HG03469 (cell line): ENCODE results near the gene NOXO1.
A peak's percentile ranks its signal among the peaks of the same experiment; 100 is the strongest.
"Not testable (repeated sequence)": the region's sequence is repeated elsewhere in the genome, so short reads cannot be mapped to it uniquely, and the experiment has no call there.

ENCODE experiments used
- ATAC-seq: cut with Tn5 transposase; IDR thresholded peaks from one replicate; pipeline ENCODE4 v1.9.1; 2021; ENCODE audit warnings: mild to moderate bottlenecking, moderate library complexity, moderate number of reproducible peaks; ENCODE audit not compliant: unreplicated experiment

Gene NOXO1

GRCh38 chr16:1963806-1964505, 17.3 kb downstream of the NOXO1 start:
- no peak for ATAC-seq

GRCh38 chr16:1962161-1963153, 18.8 kb downstream of the NOXO1 start:
- not testable (repeated sequence) for ATAC-seq

- ATAC-seq: no peak
These were observed 19.6 kb downstream of the NOXO1 start for GRCh38 chr16:1961651-1962067.

- ATAC-seq: no peak
These were observed 20.3 kb downstream of the NOXO1 start for GRCh38 chr16:1960665-1961630.

GRCh38 chr16:1959269-1960039, 21.8 kb downstream of the NOXO1 start, which contains the start of gene NDUFB10:
Gene NDUFB10, plus strand, starts transcription at chr16:1959538. Its CDS starts 87 bp downstream, at chr16:1959625.
- peak; percentile 46 for ATAC-seq

- ATAC-seq: no peak
These were observed 22.5 kb downstream of the NOXO1 start for GRCh38 chr16:1958715-1959268.

- ATAC-seq: not testable (repeated sequence)
These were observed 23.2 kb downstream of the NOXO1 start for GRCh38 chr16:1958143-1958491.

GRCh38 chr16:1957434-1958142, 23.7 kb downstream of the NOXO1 start:
- ATAC-seq: not testable (repeated sequence)

GRCh38 chr16:1953734-1954133, 27.5 kb downstream of the NOXO1 start:
- ATAC-seq: no peak

- ATAC-seq: no peak
These were observed 30.7 kb downstream of the NOXO1 start for GRCh38 chr16:1950559-1950958.

GRCh38 chr16:1950047-1950446, 31.2 kb downstream of the NOXO1 start:
- no peak for ATAC-seq

GRCh38 chr16:1949507-1949906, 31.8 kb downstream of the NOXO1 start:
- ATAC-seq: no peak

GRCh38 chr16:1947369-1947670, 33.9 kb downstream of the NOXO1 start:
- no peak for ATAC-seq

- ATAC-seq: no peak
These were observed 34.5 kb downstream of the NOXO1 start for GRCh38 chr16:1946495-1947368.

GRCh38 chr16:1945559-1946391, 35.5 kb downstream of the NOXO1 start:
- no peak for ATAC-seq

GRCh38 chr16:1944612-1945199, 36.6 kb downstream of the NOXO1 start:
- no peak for ATAC-seq
